GM08714 (cell line): ENCODE measurements around the gene CDH18.

Experiments used
- H3K4me3 ChIP-seq: fragments of 200-500 bp; sonication (Bioruptor generic); 2 replicates; pipeline ENCODE4 v1.5.1; 2014; ENCODE audit warnings: mild to moderate bottlenecking, low read length, inconsistent platforms
- ZNF274 ChIP-seq: IDR thresholded peaks from 2 replicates; pipeline ENCODE4 v1.6.1; 2012; ENCODE audit warnings: mild to moderate bottlenecking, low read depth, low read length

CDH18 gene, protein sequence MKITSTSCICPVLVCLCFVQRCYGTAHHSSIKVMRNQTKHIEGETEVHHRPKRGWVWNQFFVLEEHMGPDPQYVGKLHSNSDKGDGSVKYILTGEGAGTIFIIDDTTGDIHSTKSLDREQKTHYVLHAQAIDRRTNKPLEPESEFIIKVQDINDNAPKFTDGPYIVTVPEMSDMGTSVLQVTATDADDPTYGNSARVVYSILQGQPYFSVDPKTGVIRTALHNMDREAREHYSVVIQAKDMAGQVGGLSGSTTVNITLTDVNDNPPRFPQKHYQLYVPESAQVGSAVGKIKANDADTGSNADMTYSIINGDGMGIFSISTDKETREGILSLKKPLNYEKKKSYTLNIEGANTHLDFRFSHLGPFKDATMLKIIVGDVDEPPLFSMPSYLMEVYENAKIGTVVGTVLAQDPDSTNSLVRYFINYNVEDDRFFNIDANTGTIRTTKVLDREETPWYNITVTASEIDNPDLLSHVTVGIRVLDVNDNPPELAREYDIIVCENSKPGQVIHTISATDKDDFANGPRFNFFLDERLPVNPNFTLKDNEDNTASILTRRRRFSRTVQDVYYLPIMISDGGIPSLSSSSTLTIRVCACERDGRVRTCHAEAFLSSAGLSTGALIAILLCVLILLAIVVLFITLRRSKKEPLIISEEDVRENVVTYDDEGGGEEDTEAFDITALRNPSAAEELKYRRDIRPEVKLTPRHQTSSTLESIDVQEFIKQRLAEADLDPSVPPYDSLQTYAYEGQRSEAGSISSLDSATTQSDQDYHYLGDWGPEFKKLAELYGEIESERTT

DNA sequence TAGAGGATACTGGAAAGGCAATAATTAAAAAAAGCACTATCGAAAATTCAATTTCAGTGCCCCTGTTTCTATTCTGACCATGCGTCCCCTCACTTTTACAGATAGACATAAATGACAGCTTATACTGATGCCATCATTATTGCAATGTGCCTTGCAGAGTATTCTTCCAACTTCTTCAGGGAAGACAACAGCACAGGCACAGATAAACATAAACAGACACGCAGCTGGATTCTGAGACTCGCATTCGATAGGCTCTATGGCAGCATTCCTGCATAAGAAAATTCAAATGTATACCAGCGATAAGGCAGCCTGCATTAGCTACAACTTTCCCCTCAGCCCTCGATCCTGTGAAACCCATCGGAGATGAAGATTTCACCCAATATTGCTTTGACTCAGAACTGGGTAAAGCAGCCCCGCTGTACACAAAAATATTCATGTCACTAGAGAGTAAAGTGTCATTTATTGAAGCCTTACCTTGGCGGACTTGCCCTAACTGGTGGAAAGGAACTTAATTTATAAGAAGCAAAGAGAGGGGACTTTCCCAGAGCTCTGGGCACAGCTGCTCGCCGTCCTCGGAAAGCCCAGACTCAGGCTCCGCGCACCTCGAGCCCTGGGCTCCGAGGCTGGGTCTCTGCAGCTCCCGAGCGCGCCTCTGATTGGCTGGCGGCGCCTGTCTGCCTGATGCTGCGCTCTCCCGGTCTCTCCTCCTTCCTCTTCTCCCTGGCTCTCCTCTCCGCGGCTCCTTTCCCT lies at the start of gene CDH18:
CDH18 (minus strand) TSS at position 589 of the 750 bp plus-strand sequence. CDS start 149,214 bp downstream, outside the sequence.
- no peak for TF ChIP-seq ZNF274
- H3K4me3 ChIP-seq = no peak within 1 kb of the TSS

DNA sequence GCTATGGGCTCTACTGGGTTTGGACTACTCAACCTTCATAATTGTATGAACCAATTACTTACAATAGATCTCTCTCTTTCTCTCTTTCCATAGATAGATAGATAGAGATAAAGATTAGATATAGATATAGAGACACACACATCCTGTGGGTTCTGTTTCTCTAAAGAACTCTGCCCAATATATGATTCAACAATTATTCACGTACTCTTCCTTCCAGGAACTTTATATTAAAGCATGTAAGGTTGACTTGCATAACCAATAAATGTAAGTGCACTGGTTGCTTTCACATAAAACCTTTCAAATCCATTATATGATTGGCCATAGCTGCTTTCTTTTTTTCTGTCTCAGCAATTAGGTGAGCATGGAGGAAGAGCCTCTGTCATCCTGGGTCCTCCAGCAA lies 46.7 kb upstream of the CDH18 start:
- no peak for TF ChIP-seq ZNF274
- no peak overlapping the region for H3K4me3 ChIP-seq

DNA sequence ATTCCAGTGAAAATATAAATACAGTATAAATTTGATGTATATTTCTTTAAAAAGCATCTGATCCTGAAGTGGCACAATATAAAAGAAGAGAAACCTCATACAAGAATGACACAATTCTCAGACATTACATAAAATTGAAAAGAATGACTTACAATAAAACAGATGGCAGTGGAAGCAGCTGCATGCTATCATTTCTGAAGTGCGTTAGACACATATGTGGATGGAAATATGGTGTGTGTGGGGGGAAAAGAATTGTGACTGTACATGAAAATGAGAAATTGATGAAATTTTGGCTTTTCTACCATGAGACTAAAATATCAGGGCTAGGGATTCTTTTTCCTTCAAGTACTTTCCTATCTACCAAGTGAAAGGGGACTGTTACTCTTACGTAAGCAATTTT lies 45.9 kb upstream of the CDH18 start:
- no peak overlapping the region for H3K4me3 ChIP-seq
- no peak for TF ChIP-seq ZNF274

DNA sequence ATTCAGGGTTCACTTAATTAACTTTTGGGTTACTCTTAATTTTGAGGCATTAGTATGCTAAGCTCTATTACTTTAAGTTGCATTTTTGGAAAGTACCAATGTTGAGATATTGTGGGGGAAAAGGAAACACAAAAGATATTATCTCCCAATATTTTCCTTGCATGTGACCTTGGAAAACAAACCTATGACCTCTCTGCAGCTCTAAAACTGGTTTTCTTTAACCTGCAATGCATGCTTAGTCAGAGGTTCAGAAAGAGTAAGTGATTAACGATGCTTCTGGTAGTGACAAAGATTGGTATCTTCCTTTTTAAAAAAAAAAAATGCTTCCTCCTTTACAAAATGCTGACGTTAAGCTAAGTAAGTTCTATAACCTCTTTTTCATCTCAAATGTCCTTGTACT lies 44.9 kb upstream of the CDH18 start:
- no peak for TF ChIP-seq ZNF274
- no peak overlapping the region for H3K4me3 ChIP-seq

DNA sequence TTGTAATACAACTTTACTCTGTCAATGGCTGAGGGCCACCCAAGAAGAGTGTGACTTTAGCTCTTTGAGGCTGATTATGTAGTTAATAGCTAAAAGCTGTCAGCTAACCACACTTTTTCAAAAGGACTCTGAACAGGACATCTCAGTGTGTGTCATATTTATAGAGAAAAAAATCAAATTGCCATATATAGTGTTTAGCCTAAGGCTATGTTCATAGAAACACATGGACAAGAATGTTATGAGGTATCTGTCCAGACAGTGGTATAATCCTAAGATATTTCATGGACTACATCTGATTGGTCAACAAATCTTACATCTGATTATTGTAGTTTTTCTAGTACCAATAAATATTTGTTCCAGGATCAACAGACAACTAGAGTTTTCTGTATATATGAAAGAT lies 42.1 kb upstream of the CDH18 start:
- H3K4me3 ChIP-seq = no peak overlapping the region
- TF ChIP-seq ZNF274 = no peak

DNA sequence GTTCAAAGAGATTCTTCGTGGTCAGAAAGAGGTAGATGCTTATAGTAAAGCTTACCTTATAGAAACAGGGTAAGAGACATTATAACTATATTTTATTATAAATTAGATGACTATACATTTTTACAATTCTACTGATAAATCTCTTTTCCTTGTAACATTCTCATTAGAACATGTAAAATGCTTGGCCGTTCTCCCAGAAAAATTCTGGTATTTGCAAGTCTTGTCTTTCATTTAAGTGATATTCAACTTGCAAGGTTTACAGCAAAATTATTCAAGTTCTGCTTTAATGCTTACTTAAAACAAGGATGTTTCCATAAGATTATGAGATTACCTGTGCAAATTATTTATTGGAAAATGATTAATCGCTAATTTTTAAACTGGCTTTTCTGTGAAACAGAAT lies 41.3 kb upstream of the CDH18 start:
- TF ChIP-seq ZNF274 = no peak
- no peak overlapping the region for H3K4me3 ChIP-seq

DNA sequence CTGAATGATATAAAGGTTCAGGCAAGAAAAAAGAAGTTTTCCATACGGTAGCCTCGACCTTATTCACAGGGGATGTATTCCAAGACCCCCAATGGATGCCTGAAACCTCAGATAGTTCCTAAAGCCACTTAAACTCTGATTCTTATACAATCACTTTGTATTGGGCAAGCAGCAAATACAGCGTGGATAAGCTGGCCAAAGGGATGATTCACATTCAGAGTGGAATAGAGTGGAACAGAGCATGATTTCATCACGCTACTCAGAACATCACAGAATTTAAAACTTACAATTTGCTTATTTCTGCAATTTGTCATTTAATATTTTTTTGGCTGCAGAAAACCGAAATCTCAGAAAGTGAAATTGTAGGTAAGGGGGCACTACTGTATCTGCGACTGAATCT lies 40.5 kb upstream of the CDH18 start:
- H3K4me3 ChIP-seq = no peak overlapping the region
- no peak for TF ChIP-seq ZNF274

DNA sequence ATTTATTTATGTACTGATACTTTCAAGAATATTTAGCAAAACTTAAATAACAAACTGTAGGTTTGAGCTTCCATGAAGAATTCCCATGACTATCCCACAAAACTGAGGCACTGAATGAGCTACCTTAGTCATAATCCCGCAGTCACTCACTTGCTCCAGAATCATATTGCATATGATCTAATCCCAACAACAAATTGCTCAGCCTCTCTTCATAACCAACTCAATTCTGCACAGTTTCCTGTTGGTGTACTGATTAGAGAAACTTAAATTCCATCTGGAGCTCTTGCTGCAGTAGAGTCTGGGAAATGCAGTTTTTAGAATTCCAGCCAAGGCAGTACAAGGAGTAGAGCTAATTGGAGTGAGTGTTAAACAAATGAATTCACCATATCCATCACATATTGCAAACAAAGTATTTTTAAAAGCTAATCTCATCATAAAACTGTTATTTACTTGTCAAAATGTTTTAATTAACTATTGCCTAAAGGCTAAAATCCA lies 35.7 kb upstream of the CDH18 start:
- H3K4me3 ChIP-seq = no peak overlapping the region
- TF ChIP-seq ZNF274 = no peak

DNA sequence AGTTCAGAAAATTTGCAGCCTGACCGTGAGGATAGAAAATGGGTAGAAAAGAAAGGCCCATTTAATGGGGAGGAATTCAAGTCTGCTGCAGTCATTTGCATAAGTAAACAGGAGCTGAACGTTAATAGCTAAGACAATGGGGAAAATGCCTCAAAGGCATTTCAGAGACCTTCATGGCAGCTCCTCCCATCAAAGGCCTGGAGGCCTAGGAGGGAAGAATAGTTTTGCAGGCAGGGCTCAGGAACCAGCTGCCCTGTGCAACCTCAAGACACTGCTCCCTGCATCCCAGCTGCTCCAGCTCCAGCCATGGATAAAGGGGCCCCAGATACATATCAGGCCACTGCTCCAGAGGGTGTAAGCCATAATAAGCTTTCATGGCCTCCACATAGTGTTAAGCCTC lies 32.2 kb upstream of the CDH18 start:
- no peak for TF ChIP-seq ZNF274
- no peak overlapping the region for H3K4me3 ChIP-seq

DNA sequence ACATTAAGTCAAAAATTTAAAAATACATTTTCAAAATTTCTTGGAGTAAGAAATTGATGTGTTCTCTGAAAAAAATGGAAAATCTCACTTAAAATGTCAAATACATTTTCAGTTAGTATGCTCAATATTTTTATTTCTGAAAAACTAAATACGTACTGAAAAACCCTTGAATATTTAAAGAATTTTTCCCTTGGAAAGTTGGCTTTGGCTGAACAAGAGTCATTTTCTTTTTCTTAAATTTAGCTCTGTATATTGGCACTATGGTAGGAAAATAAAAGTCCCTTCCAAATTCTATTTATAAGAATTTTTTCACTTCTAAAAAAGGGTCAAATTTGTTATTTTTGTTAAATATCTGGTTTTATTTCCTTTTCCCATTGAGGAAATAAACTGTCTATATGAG lies 29.0 kb upstream of the CDH18 start:
- no peak overlapping the region for H3K4me3 ChIP-seq
- TF ChIP-seq ZNF274 = no peak

DNA sequence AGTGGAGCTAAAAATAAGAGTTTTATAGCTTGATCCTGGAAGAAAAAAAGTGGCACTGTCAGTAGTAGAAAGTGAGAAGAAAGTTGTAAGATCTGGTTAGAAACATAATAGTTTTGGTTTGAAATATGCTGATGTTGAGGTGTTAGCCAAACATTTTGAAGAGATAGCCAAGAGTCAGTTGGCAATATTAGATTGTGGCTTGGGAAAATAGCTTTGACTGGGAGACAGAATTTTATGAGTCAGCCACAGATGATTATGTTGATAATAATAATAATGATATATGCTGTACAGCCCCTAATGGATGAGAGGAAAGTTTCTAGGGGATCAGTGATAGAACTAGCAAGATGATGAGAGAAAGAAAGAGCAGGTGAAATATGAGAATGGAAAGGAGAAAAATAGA lies 12.4 kb upstream of the CDH18 start:
- no peak for TF ChIP-seq ZNF274
- no peak overlapping the region for H3K4me3 ChIP-seq

DNA sequence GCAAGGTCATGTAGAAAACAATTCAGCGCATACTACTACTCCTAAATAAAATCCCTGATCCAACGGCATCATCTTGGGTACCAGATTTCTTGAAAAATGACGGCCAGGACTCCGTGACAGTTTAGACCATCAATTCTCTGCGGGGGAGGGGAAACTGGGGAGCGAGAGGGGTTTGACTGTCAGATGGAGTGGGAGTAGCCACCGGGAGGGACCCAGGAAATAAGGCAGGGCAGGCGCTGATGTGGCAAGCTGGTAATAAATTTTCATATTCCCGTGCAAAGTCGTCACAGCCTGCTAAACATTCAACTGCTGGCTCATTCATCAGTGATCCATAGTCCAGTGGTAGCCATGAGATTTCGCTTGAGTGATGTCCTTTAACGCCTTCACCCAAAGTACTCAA lies 457 bp upstream of the CDH18 start:
- no peak for TF ChIP-seq ZNF274
- H3K4me3 ChIP-seq = no peak overlapping the region

DNA sequence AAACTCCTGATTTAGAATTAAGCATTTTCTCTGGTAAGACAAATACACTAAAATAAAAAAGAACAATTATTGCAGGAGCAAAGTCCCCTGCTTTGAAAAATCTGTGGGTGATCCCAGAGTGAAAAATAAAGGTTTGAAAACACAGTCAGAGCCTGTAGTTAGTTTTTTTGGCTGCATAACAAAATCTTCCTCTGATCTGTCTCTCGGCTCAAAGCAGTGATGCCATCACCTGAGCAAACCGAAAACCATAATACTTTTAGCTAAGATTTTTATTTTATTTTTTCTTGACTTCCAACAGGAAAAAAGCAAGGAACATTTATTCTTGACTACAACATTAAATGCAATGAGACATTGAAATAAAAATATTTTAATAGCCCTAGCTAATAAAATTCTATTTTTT lies 1.2 kb downstream of the CDH18 start:
- no peak overlapping the region for H3K4me3 ChIP-seq

DNA sequence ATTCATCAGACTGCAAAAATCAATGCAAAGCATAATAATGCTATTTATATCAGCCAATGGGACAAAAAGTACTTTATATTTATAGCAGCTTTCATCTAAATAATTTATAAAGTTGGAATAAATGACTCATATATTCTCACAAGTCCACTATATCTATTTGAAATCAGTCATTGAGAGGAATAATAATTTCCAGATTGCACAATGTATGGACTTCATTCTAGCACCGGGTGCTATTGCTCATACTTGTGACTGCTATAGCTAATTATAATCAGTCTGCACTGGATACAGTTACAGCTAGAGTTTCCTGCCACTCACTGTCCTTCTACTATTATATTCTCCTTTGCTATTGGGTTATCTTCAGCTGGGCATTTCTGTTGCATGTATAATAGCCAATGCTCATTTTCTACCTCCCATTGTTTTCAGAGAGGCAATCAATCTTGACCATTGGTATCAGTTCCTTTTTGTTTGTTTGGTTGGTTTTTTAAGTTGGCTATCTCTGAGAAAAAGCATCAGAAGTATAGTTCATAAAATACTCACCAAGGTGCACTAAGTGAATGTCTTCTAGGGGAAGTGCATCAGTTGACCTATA lies 1.9 kb downstream of the CDH18 start:
- no peak overlapping the region for H3K4me3 ChIP-seq
- TF ChIP-seq ZNF274 = no peak

More for the DNA sequence above, 1.2 kb downstream of the CDH18 start:
- no peak for TF ChIP-seq ZNF274
